ENCODE measurements around the gene WBP1L. TPM values are rescaled to one million over a fixed set of nuclear protein-coding genes. Genes with fewer than 3 reads are reported as not detected.

WBP1L gene
- total and polyA plus RNA-seq, 2 of the 13 experiments (the other 11 are each of a cell fraction or from before 2014, with no cell fraction given) = 8.3 to 12.3 TPM

DNA sequence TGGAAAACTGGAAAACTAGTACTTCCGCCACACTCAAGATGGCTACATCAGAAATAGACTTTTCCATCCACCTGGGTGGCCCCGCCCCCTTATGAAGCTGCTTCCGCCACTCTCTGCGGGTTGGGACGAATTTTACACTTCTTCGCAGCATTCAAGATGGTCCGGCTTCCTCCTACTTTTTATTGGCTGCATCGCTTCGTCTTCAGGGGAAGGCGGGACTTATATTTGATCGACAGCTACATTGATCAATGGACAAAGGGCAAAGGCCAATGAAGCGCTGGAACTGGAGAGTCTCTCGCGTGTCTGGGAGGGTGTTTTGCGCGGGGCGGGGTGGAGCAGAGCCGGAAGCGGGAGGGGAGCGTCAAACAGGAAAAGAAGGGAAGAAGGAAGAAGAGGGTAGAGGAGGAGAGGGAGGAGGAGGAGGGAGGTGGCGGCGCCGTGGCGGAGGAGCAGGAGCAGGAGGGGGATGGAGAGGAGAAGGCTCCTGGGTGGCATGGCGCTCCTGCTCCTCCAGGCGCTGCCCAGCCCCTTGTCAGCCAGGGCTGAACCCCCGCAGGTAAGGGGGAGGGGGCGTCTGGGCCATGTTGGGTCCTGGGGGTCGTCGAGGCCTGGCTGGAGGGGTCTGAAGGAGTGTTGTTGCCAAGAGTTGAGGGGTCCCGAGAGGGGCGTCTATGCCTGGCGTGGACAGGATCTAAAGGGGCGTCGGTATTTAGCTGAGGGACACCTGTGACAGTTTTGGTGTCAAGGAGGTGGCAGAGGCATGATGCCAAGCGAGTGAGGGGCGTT lies at the start of gene WBP1L (continued):
- TF ChIP-seq CTCF (CRISPR knock-in tag; IDR thresholded peaks at IDR 0.05) (no peak), FOXC1 (CRISPR knock-in tag; IDR thresholded peaks at IDR 0.05; ENCODE audit: borderline replicate concordance) (0 out of 2 replicates have a peak, but pooled peaks have one; percentile 56), CSRNP2 (CRISPR knock-in tag; conservative IDR thresholded peaks at IDR 0.05; ENCODE audit: low read depth) (no peak), ATF3 (CRISPR knock-in tag; IDR thresholded peaks at IDR 0.05) (no peak), POLR2AphosphoS5 (IDR thresholded peaks at IDR 0.05; ENCODE audit: low read depth, low read length) (peak; percentile 64), ZNF460 (CRISPR knock-in tag; IDR thresholded peaks at IDR 0.05; ENCODE audit: borderline replicate concordance) (no peak), ZBTB2 (CRISPR knock-in tag; IDR thresholded peaks at IDR 0.05; ENCODE audit: low read depth) (0 out of 2 replicates have a peak, but pooled peaks have one; percentile 35)
- TF ChIP-seq, protein P1, sequence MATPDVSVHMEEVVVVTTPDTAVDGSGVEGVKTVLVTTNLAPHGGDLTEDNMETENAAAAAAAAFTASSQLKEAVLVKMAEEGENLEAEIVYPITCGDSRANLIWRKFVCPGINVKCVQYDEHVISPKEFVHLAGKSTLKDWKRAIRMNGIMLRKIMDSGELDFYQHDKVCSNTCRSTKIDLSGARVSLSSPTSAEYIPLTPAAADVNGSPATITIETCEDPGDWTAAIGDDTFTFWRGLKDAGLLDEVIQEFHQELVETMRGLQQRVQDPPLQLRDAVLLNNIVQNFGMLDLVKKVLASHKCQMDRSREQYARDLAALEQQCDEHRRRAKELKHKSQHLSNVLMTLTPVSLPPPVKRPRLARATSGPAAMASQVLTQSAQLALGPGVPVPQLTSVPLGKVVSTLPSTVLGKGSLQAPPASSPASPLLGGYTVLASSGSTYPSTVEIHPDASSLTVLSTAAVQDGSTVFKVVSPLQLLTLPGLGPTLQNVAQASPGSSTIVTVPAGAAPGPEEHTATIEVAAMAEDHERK (CRISPR knock-in tag; IDR thresholded peaks at IDR 0.05; ENCODE audit: low read depth) = no peak
- TF ChIP-seq, protein P2, sequence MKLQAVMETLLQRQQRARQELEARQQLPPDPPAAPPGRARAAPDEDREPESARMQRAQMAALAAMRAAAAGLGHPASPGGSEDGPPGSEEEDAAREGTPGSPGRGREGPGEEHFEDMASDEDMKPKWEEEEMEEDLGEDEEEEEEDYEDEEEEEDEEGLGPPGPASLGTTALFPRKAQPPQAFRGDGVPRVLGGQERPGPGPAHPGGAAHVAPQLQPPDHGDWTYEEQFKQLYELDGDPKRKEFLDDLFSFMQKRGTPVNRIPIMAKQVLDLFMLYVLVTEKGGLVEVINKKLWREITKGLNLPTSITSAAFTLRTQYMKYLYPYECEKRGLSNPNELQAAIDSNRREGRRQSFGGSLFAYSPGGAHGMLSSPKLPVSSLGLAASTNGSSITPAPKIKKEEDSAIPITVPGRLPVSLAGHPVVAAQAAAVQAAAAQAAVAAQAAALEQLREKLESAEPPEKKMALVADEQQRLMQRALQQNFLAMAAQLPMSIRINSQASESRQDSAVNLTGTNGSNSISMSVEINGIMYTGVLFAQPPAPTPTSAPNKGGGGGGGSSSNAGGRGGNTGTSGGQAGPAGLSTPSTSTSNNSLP (IDR thresholded peaks at IDR 0.05; ENCODE audit: low read depth, low read length) = peak; percentile 70; the same call in 1 of the 2 replicates
- TF ChIP-seq, protein P3, sequence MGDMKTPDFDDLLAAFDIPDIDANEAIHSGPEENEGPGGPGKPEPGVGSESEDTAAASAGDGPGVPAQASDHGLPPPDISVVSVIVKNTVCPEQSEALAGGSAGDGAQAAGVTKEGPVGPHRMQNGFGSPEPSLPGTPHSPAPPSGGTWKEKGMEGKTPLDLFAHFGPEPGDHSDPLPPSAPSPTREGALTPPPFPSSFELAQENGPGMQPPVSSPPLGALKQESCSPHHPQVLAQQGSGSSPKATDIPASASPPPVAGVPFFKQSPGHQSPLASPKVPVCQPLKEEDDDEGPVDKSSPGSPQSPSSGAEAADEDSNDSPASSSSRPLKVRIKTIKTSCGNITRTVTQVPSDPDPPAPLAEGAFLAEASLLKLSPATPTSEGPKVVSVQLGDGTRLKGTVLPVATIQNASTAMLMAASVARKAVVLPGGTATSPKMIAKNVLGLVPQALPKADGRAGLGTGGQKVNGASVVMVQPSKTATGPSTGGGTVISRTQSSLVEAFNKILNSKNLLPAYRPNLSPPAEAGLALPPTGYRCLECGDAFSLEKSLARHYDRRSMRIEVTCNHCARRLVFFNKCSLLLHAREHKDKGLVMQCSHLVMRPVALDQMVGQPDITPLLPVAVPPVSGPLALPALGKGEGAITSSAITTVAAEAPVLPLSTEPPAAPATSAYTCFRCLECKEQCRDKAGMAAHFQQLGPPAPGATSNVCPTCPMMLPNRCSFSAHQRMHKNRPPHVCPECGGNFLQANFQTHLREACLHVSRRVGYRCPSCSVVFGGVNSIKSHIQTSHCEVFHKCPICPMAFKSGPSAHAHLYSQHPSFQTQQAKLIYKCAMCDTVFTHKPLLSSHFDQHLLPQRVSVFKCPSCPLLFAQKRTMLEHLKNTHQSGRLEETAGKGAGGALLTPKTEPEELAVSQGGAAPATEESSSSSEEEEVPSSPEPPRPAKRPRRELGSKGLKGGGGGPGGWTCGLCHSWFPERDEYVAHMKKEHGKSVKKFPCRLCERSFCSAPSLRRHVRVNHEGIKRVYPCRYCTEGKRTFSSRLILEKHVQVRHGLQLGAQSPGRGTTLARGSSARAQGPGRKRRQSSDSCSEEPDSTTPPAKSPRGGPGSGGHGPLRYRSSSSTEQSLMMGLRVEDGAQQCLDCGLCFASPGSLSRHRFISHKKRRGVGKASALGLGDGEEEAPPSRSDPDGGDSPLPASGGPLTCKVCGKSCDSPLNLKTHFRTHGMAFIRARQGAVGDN (CRISPR knock-in tag; IDR thresholded peaks at IDR 0.05) = peak; percentile 73
- TF ChIP-seq, protein P4, sequence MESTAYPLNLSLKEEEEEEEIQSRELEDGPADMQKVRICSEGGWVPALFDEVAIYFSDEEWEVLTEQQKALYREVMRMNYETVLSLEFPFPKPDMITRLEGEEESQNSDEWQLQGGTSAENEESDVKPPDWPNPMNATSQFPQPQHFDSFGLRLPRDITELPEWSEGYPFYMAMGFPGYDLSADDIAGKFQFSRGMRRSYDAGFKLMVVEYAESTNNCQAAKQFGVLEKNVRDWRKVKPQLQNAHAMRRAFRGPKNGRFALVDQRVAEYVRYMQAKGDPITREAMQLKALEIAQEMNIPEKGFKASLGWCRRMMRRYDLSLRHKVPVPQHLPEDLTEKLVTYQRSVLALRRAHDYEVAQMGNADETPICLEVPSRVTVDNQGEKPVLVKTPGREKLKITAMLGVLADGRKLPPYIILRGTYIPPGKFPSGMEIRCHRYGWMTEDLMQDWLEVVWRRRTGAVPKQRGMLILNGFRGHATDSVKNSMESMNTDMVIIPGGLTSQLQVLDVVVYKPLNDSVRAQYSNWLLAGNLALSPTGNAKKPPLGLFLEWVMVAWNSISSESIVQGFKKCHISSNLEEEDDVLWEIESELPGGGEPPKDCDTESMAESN (CRISPR knock-in tag; conservative IDR thresholded peaks at IDR 0.05) = no peak
